Subcutaneous adipose tissue (tissue), 4 donors: ENCODE measurements around the gene SH3RF1. TPM values are rescaled to one million over a fixed set of nuclear protein-coding genes. Genes with fewer than 3 reads are reported as not detected.

Experiments
- total RNA-seq, 4 donors: library from RNA; depleted of rRNA; stranded (reverse); fragments of >200 nt; gene quantifications; one replicate each; pipeline ENCODE4 v1.1.0, GENCODE V29; 2016
- TF ChIP-seq, protein P1 (sequence below): fragments of 450-650 bp; IDR thresholded peaks from one replicate; pipeline ENCODE4 v1.5.1; 2016; ENCODE audit warnings: low read depth, mild to moderate bottlenecking, control low read depth, antibody characterized with exemption, moderate library complexity

Gene SH3RF1
- total RNA-seq, 4 donors from 2014 or later = 12.9 to 36.9 (median 20.8) TPM

DNA sequence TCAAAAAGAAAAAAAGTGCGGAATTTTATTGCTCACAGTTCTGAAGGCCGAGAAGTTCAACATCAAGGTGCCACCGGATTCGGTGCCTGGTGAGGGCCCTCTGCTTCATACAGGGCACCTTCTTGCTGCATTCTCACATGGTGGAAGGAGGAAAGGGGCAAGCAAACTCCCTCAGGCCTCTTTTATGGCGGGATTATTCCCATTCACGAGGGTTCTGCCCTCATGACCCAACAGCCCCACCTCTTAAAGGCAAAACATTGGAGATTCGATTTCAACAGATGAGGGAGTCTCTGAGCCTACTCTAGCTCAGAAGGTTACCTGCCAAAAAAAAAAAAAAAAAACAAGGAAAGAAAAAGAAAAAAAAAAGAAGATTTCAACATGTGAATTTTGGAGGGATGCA lies 196.6 kb downstream of the SH3RF1 start:
- TF ChIP-seq, protein P1, sequence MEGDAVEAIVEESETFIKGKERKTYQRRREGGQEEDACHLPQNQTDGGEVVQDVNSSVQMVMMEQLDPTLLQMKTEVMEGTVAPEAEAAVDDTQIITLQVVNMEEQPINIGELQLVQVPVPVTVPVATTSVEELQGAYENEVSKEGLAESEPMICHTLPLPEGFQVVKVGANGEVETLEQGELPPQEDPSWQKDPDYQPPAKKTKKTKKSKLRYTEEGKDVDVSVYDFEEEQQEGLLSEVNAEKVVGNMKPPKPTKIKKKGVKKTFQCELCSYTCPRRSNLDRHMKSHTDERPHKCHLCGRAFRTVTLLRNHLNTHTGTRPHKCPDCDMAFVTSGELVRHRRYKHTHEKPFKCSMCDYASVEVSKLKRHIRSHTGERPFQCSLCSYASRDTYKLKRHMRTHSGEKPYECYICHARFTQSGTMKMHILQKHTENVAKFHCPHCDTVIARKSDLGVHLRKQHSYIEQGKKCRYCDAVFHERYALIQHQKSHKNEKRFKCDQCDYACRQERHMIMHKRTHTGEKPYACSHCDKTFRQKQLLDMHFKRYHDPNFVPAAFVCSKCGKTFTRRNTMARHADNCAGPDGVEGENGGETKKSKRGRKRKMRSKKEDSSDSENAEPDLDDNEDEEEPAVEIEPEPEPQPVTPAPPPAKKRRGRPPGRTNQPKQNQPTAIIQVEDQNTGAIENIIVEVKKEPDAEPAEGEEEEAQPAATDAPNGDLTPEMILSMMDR = no peak

DNA sequence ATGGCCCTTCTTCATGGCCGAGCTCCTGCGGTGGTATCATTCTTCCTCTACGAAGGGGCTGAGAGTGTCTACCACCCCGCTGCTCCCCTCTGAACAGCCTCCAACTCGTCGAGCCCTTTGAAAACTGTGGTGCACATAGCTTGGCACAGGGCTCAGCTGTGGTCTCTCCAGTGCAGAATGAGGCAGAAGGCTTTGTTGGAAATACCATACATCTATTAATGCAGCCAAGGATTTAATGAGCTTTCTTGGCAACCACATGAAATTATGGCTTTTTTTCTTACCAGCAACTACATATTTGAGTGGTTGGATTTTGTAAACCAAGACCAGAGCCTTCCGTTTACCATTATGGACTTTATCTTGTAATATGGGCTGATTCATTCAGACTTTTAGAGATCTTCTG lies 199.0 kb downstream of the SH3RF1 start:
- TF ChIP-seq, protein P1 = no peak

DNA sequence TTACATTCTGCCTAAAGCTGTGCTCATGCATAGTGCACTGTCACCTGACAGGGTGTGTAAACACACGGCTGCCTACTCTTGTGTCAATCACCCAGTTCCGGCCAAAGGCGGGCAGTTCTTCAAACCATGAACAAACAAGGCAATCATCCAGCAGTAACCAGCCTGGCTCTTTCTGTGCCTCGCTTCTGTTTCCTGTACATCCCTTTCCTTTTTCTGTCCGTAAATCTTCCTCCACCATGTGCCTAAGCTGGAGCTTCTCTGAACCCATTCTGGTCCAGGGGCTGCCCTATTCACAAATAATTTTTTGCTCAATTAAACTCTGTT lies 199.9 kb downstream of the SH3RF1 start:
- TF ChIP-seq, protein P1 = no peak

DNA sequence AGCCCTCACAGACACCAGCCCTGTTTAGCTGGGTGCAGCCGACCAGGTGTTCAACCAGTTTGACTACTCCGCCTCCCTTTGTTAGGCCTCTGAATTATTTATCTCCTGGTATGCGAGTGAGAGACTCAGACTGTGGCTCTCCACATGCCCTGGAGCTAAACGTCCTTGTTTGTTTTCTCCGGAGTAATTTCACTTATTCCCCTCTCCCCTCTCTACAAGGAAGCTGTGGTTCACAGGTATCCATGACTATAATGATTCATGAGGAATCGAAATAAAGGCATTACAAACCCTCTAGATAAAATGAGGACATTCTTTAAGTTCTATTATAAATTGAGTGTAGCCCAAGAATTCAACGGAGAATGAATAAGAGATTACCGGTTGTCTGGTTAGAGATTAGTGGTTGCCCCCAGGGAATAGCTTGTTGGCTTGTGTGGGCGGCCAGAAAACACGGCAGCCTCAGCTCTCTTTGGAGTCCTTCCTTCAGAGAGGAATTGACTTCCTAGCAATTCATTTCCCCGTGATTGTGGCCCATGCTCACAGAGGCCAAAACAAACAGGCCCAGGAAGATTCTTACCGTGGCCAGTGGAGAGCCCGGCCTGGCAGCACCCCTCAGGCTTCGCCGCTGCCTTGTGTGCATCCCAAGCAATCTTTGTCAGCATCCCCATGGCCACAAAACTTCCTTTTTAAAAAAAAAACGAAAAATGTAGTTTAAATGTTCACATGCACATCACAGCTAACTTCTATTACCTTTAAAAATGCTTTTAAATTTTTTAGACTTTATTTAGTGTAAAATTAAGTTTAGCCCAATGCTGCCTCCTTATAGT lies 200.5 kb downstream of the SH3RF1 start:
- TF ChIP-seq, protein P1 = no peak

DNA sequence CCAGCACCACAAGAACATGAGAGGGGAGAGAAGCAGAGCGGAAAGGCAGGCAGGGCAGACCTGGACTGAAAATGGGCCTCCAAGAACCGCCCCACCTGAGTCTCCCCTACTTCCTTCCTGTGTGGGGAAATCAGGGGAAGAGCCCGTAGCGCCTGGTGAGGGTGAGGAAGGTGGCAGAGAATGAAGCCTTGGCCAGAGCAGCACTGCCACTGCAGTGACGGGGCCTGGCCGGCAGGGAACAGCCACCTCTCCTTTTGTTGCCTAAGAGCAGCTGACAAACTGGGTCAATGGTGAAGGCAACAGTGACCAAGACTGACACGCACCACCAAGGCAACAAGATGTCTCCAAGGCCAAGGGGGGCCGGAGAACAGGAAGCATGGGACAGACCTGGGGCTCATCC lies 202.3 kb downstream of the SH3RF1 start:
- TF ChIP-seq, protein P1 = no peak

DNA sequence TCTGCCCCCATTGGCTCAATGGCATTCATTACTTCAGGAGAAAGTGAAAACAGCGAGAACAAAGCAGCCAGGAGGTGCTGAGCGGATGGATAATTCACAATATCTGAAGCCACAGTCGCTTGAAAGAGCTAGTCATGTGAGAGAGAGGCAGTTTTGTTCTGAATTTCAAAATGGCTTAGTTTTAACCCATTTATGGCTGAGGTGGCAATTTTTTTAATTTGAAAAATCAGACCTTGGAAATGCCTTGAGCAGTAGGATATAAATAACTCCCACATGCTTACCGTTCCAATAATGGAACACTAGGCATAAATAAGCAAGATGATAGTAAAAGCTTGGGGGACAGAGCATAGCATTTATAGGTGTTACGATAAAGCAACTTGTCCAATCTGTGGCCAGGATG lies 203.8 kb downstream of the SH3RF1 start:
- TF ChIP-seq, protein P1 = no peak

DNA sequence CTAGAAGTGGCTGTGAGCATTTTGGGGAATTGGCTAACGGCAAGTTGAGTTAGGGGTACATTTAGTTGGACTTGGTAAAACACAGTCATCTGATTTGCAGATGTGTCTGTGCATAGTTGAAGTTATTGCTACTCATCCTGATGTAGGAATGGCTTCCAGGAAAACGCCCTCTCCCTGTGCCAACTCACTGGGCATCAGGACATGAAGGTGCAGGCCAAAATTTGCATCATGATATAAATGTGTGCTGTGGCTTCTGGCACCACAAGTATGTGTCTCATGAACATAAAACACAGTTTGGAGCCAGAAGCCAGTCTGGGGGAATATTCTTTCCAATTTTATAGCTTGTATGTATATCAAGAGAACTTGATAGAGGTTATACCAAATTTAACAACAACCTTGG lies 206.5 kb downstream of the SH3RF1 start:
- TF ChIP-seq, protein P1 = no peak
